OCI-LY3 (cell line): ENCODE data around the gene LRRC8D.

Experiments used
- CTCF ChIP-seq: fragments of 200-600, 300-600 bp; sonication (generic); IDR thresholded peaks from 2 replicates; pipeline ENCODE4 v1.5.1; 2014; ENCODE audit warnings: antibody characterized with exemption, low read length, low read depth
- EZH2phosphoT487 ChIP-seq: fragments of 200-600 bp; shearing (Covaris generic); IDR thresholded peaks from 2 replicates; pipeline ENCODE4 v1.6.1; 2018; ENCODE audit warnings: antibody characterized with exemption, mixed run types, low read depth

- TF ChIP-seq CTCF: no peak
- no peak for TF ChIP-seq EZH2phosphoT487
Observed at GRCh38 chr1:89922911-89923310, 102.1 kb downstream of the LRRC8D start.
